Measurements from ENCODE around the gene ANP32A.
"Not testable (repeated sequence)": the region's sequence is repeated elsewhere in the genome, so short reads cannot be mapped to it uniquely, and the experiment has no call there.

Gene ANP32A

DNA sequence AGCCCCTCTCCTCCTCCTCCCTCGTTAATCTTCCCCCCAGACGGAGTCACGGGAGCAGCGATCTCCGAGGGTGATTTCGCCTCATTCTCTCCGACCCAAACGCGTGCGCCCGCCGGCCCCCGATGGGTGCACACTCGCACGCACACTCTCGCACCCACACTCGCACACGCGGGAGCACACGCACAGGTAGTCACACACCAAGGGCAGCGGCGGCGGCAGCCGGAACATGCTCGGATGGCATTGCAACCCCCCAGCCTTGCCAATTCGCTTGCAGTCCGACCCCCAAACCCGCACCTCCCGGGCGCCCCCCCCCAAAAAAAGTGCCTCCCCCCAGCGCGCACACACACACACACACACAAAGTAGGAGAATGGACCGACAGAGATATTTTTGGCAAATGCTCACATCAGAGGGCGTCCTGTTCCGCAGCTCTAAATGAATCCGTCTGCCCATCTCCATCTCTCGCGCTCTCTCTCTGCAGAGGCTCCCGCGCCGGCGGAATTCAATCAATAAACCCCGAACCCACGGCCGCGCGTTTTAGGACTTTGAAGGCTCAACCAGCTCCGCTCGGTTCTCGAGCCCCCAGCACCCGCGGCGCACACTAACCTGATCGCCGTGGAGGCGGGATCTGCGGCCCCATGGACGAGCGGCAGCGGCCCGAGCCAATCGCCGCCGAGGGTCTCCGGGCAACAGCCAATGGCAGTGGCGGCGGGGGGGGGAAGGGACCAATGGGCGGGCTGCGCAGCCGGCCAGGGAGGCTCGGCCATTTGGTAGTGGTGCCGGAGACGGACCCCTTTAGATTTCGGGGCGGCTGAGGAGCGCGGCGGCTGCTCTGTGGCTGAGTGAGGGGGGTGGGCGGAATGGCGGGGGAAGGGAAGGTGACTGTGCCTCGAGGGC is at the start of gene ANP32A:
Gene ANP32A (minus strand): TSS at position 601 of the 895 bp plus-strand sequence. CDS start 144 bp downstream, at position 457.
- TF ChIP-seq, protein P1, sequence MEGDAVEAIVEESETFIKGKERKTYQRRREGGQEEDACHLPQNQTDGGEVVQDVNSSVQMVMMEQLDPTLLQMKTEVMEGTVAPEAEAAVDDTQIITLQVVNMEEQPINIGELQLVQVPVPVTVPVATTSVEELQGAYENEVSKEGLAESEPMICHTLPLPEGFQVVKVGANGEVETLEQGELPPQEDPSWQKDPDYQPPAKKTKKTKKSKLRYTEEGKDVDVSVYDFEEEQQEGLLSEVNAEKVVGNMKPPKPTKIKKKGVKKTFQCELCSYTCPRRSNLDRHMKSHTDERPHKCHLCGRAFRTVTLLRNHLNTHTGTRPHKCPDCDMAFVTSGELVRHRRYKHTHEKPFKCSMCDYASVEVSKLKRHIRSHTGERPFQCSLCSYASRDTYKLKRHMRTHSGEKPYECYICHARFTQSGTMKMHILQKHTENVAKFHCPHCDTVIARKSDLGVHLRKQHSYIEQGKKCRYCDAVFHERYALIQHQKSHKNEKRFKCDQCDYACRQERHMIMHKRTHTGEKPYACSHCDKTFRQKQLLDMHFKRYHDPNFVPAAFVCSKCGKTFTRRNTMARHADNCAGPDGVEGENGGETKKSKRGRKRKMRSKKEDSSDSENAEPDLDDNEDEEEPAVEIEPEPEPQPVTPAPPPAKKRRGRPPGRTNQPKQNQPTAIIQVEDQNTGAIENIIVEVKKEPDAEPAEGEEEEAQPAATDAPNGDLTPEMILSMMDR (conservative IDR thresholded peaks at IDR 0.05; ENCODE audit: low read depth, low read length): no peak
- H3K4me3 ChIP-seq (ENCODE audit: low read depth, low read length): peak within 1 kb of the TSS; percentile 89

DNA sequence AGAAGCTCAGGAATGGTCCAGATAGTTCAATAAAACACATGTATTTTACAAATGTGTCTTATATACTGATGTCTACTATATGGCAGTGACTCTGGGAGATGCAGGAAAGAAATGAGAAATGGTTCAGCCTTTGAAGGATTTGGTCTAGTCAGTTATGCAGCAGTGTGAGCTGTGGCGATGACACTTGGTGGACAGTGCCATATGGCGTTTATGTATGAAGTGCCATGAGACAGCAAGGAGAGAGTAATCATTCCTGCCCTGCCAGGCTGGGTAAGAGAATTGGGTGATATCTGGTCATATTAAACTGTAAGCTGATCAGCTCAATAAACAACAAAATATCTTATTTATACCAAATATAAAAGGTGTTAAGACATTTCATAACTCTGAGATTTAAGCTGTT is 47.6 kb upstream of the ANP32A start:
- DNase-seq (ENCODE audit: low read depth): no peak
- H3K4me3 ChIP-seq (ENCODE audit: low read depth, low read length): no peak overlapping the region
- TF ChIP-seq, protein P1 (conservative IDR thresholded peaks at IDR 0.05; ENCODE audit: low read depth, low read length): no peak

More for the DNA sequence above, at the start of gene ANP32A:
- peak; percentile 96 for DNase-seq (ENCODE audit: low read depth)

DNA sequence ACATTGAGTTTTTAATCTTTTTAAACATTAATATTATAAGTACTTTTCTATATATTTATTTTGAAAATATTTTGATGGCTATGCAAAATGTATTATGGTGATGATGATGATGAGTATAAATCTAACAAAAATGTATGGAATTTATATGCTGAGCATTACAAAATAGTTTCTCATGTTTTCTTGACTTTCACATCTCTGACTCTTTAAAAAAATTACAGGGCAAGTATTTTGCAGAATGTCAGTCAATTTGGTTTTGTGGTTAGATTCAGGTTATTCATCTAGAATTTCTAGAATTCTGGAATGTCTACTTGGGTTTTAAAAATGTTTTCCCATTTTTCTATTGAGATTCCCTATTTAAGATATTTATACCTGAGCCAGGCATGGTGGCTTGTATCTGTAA is 41.7 kb upstream of the ANP32A start:
- DNase-seq (ENCODE audit: low read depth): no peak
- H3K4me3 ChIP-seq (ENCODE audit: low read depth, low read length): no peak overlapping the region
- TF ChIP-seq, protein P1 (conservative IDR thresholded peaks at IDR 0.05; ENCODE audit: low read depth, low read length): no peak

DNA sequence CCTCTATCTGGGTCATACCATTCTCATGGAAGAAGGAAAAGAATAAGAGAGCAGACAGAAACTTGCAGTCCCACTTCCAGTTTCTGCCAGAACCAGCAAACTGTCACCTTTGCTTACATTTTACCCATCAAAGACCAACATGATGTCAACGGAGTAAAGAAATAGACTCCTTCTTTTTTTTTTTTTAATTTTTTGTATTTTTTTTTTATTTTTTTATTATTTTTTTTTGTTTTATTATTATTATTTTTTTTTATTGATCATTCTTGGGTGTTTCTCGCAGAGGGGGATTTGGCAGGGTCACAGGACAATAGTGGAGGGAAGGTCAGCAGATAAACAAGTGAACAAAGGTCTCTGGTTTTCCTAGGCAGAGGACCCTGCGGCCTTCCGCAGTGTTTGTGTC is 38.0 kb upstream of the ANP32A start:
- H3K4me3 ChIP-seq (ENCODE audit: low read depth, low read length); DNase-seq (ENCODE audit: low read depth): not testable (repeated sequence)

DNA sequence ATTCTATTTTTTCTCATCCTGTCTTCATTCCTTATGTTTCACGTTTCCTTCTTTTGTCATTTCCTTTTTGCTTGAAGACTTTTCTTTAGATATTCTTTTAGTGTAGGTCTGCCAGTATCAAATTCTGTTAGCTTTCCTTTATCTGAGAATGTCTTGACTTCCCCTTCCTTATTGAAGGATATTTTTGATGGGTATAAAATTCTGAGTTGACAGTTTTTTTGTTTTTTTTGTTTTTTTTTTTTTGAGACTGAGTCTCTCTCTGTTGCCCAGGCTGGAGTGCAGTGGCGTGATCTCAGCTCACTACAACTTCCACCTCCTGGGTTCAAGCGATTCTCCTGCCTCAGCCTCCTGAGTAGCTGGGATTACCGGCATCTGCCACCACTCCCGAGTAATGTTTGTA is 36.7 kb upstream of the ANP32A start:
- H3K4me3 ChIP-seq (ENCODE audit: low read depth, low read length); DNase-seq (ENCODE audit: low read depth): not testable (repeated sequence)

DNA sequence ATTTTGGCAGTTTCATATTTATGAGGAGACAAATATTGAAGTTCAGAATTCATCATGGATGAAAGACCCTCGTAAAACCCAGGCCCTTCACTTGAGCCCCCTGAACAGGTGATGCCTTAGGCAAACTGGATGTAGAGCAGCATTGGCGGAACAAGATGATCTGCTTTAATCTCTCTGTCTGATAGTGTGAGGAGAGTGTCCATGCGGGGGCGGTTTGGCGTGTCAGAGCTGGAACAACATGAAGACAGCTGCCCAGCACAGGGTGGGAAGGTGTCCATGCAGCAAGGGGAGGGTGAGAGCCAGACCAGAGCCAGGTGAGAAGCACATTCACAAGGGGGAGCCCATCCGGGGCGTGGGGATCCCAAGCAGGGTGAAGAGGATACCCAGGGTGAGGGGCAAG is 31.8 kb upstream of the ANP32A start:
- TF ChIP-seq, protein P1 (conservative IDR thresholded peaks at IDR 0.05; ENCODE audit: low read depth, low read length): no peak
- H3K4me3 ChIP-seq (ENCODE audit: low read depth, low read length): no peak overlapping the region
- no peak for DNase-seq (ENCODE audit: low read depth)

DNA sequence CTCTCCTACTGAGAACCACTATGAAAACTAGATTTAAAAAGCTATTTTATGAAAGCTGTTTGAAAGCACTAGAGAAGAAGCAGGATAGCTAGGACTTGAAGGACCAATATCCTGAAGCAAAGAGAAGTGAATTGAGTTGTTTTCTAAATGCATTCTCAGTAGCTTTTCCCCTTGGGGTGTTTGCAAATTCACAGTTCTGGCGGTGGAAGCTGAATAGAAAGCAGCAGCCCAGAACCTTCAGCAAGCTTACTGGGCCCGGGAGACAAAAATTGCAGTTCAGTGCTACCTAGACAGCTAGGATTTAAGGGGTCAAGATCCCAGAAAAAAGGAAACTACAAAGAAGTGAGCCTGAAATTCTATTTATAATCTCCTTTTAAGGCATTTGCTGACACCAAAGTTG is 31.3 kb upstream of the ANP32A start:
- no peak overlapping the region for H3K4me3 ChIP-seq (ENCODE audit: low read depth, low read length)
- DNase-seq (ENCODE audit: low read depth): no peak
- TF ChIP-seq, protein P1 (conservative IDR thresholded peaks at IDR 0.05; ENCODE audit: low read depth, low read length): no peak

DNA sequence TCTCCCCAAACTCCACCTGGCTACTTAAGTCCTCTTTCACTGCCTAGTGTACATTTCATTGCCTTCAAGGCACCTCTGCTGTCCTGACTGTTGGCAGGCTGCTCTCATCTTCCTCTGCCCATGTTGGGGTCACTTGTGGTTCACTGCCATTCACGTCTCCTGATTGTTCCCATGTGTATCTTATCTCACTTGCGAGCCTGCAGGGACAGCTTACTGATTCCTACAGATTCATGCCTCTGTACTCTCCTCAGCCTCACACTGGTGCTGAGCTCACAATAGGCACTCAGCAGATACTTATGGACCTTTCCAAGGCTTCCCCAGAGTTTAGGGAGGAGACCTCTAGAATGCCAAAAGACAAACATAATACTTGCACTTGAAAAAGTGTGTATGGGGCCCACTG is 28.8 kb upstream of the ANP32A start:
- TF ChIP-seq, protein P1 (conservative IDR thresholded peaks at IDR 0.05; ENCODE audit: low read depth, low read length): no peak
- DNase-seq (ENCODE audit: low read depth): no peak
- H3K4me3 ChIP-seq (ENCODE audit: low read depth, low read length): no peak overlapping the region

Measured in choroid plexus epithelial cell (primary cell).